ENCODE results near the gene SPTBN1.

The SPTBN1 gene

GRCh38 chr2:54638103-54638502 is 182.0 kb downstream of the SPTBN1 start:
- DNase-seq: no peak

DNA sequence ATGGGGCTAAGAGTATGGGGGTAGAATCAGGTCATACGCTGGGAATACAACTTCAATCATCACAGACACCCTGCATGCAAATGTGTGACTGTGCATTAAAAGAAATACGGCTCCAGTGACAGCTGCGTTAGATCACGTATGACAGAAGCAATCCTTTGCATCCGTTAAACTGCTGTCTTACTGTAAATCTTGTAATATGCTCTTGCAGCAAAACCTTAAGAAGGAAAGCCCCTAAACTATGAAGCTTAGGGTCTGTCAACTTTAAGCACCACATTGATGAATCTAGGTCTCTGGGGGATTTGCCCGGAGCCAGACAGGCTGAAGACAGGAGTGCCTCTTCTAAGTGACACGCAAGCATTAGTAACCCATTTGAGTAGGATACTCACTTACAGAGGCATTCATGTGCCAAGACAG is 182.7 kb downstream of the SPTBN1 start:
- no peak for DNase-seq

DNA sequence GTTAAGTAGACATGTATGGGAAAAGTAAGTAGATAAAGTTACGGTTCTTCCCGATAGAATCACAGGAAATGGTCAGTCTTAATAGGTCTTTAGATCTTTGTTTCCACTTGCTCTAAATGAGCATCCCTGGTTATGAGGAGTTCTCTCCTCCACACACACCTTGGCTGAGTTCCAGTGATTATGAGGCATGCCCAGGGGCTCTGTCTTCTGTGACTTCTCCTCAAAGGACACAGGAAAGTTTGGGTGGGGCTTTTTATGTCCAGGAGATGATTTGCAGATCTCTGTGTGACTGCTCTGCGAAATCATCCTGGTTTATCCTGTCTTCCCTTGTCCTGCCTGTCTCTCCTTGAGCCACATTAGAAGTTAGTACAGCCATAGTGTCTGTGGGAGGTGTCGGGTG is 183.5 kb downstream of the SPTBN1 start:
- no peak for DNase-seq

- DNase-seq: no peak
Observed at GRCh38 chr2:54640834-54641540, 184.9 kb downstream of the SPTBN1 start.

DNA sequence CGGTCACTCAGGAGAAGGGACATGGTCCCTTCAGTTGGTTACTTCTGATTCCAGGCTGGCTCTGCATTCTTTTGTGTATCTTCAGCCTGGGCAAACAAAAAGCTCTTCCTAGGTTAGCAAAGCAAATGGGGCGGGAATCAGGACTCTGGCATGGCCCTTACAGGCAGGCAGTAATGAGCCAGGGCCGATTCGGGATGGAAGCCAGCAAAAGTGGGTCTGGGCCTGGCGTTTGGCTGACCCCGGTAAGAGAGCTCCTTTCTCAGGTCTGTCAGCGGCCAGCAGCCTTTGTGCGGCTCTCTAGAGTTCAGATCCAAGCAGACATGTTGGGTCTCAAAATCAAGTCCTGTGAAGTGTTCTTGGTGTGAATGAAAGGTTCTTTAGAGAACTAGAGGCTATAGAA is 185.9 kb downstream of the SPTBN1 start:
- DNase-seq: no peak

DNA sequence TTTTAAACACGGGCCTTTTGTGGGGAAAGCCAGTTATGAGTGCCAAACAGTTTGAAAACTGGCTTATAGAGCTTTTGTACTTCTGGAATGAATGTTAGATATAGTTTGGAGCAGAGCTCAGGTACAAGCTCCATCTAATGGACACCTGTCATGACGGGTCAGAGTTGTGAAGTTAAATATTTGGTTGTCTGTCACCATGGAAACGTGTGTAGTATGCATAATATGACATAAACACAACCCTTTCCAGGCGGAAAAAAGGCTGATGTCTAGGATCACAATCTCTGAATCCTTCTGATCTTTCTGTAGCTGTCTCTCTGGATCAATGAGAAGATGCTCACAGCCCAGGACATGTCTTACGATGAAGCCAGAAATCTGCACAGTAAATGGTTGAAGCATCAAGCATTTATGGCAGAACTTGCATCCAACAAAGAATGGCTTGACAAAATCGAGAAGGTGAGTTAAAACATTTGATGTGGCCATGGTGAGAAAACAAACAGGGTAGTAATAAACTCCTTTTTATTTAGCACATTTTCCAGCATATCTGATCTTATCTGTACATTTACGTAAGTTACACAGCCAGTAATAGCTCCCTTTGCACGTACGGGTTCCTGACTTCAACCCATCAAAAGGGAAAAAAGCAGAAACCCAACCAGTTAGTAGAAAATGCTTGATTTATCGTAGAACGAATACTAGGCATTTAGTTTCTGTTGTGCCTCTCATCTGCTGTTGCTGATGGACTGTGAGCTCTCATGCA is 186.7 kb downstream of the SPTBN1 start:
- DNase-seq: no peak

DNA sequence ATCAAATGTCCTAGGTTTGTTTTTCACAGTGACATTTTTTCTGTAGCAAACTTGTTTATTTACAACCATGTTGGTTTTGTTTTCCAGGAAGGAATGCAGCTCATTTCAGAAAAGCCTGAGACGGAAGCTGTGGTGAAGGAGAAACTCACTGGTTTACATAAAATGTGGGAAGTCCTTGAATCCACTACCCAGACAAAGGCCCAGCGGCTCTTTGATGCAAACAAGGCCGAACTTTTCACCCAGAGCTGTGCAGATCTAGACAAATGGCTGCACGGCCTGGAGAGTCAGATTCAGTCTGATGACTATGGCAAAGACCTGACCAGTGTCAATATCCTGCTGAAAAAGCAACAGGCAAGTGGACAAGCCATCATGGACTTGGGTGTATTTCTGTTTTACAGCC is 188.1 kb downstream of the SPTBN1 start:
- no peak for DNase-seq

- DNase-seq: no peak
Observed at GRCh38 chr2:54646170-54646927, 190.2 kb downstream of the SPTBN1 start.

GRCh38 chr2:54648256-54648655 is 192.1 kb downstream of the SPTBN1 start:
- no peak for DNase-seq

- DNase-seq: no peak
Observed at GRCh38 chr2:54649191-54649590, 193.1 kb downstream of the SPTBN1 start.

DNA sequence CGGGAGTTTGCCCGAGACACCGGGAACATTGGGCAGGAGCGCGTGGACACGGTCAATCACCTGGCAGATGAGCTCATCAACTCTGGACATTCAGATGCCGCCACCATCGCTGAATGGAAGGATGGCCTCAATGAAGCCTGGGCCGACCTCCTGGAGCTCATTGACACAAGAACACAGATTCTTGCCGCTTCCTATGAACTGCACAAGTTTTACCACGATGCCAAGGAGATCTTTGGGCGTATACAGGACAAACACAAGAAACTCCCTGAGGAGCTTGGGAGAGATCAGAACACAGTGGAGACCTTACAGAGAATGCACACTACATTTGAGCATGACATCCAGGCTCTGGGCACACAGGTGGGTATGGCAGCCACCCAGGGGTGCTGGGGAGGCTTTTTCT is 193.5 kb downstream of the SPTBN1 start:
- DNase-seq: no peak

DNA sequence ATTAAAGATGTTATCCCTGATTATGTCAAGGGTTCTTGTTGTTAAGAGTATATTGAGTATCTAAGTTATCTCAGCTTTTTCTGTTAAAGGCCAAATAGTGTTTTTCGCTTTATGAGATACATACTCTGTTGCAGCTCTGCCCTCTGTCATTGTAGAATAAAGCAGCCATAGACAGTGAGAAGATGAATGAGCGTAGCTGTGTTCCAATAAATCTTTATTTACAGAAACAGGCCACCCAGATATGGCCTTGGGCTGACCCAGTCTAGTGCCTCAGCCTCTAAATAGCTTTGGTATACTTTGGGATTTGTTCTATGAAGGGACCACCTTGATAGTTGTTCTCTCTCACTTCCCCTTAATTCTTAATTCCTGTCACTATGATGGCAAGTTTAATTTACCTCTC is 194.5 kb downstream of the SPTBN1 start:
- DNase-seq: no peak

- DNase-seq: no peak
Observed at GRCh38 chr2:54651291-54651690, 195.2 kb downstream of the SPTBN1 start.

DNA sequence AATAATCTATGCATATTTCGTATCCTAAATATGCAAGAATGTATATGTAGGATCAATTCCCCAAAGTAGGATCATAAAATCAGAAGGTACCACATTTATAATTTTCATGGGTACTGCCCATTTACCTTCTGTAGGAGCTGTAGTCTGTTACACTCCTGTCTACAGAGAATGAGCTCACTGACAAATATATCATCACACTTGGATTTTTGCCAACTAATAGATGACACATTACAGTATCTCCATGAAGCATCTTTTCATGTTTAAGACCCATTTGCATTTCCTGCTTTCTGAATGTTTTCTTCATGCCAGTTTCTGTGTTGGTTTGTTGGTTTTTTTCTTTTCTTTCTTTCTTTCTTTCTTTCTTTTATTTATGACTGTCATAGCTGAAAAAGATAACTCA is 196.4 kb downstream of the SPTBN1 start:
- DNase-seq: no peak

- DNase-seq: no peak
Observed at GRCh38 chr2:54653572-54654204, 197.6 kb downstream of the SPTBN1 start.

DNA sequence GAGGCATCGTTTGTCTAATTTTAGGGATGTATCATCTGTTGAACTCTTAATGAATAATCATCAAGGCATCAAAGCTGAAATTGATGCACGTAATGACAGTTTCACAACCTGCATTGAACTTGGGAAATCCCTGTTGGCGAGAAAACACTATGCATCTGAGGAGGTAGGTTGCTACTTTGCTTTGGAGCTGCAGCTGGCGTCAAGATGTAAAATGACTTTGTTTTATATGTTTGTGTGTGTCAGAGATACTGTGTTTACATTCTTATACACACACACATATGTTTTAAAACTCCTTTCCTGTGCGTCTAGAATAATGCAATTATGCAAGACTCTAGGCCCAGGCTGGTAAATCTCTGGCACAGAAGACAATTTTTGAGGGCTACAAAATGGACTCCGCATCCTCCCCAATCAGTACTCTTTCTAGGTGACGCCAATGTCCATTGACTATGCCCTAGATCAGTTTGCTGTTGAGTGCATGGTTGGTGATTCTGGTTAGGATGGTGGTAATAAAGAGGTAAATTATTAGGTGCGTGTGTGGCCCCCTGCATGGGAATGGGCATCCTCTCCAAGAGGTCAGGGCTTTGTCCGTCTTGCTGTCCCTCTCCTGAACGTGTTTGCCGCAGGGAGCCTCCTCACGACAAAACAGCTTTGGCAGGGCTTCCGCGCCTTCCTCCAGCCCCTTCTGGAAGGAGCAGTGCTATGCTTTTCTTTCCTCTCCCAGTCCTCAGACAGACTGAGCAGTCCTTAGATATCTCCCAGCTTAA is 199.1 kb downstream of the SPTBN1 start:
- DNase-seq: no peak

DNA sequence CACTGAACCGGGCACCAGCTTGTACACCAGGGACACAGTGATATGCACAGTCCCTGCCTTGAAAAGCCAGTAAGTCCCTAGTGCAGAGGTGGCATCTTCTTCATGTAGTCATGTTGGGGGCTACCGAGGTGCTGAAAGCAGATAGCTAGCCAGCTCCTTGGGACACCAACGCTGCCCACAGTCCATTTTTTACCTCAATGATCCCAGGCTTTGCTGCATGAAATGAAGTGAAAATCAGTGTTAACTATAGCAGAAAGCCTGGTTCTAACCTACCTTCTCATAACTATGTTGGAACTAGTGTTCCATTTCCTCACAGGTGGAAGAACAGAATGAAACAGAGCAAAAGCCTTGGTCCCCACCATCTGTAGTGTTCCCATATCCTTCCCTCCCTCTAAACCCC is 200.7 kb downstream of the SPTBN1 start:
- DNase-seq: no peak

- DNase-seq: no peak
Observed at GRCh38 chr2:54657664-54658083, 201.5 kb downstream of the SPTBN1 start.

DNA sequence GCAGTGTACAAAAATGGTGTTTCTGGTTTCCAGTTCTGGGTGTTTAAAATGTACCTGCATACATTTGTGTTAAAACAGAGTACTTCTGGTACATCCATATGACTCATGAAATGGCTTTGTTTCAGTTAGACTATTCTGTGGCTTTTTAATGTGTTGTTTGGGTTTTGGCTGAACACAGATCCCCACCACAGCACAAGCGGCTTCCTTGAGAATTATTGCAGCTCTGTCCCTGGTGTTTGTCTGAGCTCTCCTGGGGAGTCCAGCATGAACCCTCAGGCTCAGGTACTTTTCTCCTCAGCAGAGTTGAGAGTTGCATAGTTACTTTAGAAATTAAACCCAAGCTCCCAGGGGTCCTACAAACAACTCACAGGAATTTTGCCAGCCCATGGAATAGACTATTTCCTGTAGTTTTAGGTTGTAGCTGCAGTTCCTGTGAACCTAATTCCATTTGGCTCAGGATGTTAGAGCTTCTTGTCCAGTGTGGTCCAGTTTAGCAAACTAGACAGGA is 202.5 kb downstream of the SPTBN1 start:
- DNase-seq: peak; percentile 92

DNA sequence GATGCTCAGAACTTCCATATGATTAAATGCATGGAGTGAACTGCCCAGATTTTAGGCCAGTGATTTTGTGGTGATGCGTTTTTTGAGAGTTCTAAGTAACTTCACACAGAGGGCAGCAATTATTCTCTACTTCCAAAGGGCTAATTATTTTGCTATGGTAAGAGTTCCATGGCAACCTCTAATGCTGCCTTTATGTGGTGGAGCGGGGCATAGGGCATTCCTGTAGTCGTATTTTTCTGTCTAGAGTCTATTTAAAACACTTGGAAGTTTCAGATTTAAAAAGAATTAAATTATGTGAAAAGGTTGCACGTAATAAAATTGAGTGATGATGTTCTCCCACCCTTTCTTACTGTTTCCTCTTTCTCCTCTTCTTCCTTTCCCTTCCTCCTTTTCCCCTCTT is 203.4 kb downstream of the SPTBN1 start:
- no peak for DNase-seq

DNA sequence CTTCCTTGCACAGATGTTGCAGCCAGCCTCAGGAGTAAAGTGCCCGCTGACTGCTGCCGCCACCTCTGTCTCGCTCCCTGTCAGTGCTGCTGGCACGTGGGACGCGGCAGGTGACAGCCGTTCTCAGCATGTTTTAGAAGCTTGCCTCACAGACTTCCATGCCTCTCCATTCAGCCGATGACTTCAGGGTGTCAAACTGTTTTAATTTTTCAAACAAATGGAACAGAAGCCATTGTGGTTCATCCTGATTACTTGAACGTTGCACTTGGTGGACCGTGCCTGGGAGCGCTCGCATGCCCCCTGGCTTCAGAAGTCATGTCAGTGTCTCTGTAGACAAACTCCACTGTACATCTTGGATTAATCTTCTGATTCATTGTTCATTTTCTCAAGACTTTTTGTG is 204.6 kb downstream of the SPTBN1 start:
- DNase-seq: no peak

DNA sequence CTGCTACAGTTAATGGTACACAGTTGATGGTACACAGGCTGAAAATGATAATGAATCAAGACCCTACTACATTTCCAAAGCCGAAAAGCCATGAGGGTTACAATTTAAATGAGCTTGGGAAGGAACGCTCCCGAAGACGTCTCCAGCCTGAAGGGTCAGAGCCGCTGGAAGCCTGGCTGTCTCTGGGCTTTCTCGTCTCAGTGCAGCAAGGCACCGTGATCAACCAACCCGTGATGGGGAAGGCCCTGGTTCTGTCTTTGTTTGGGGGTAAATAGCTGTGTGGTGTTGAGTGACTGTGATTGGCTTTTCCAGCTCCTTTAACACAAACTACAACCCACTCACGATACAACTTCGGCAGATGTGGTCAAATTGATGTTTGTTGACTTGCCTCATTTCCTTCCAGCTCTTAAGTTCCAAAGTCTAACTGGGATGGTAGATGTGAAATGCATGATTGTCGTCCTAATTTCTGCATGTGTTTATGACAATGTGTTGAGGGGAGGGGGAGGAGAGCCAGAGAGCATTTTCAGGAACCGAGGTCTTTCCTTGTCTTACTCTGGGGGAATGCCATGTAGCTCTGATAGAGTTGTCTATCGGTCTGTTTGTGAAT is 207.4 kb downstream of the SPTBN1 start:
- DNase-seq: no peak
